AG10803 (cell line): Measurements from ENCODE around the gene MIER1.

ENCODE experiments used
- DNase-seq: peaks from one replicate; pipeline ENCODE4 v3.0.0; 2010; ENCODE audit warnings: low read depth
- H3K4me3 ChIP-seq: 2 replicates; pipeline ENCODE4 v1.5.1; 2011; ENCODE audit warnings: mild to moderate bottlenecking, low read length, control low read depth
- TF ChIP-seq, protein P1 (sequence below): conservative IDR thresholded peaks from 2 replicates; pipeline ENCODE4 v1.5.1; 2011; ENCODE audit warnings: mild to moderate bottlenecking, low read length, control low read depth, inconsistent platforms

Gene MIER1

DNA sequence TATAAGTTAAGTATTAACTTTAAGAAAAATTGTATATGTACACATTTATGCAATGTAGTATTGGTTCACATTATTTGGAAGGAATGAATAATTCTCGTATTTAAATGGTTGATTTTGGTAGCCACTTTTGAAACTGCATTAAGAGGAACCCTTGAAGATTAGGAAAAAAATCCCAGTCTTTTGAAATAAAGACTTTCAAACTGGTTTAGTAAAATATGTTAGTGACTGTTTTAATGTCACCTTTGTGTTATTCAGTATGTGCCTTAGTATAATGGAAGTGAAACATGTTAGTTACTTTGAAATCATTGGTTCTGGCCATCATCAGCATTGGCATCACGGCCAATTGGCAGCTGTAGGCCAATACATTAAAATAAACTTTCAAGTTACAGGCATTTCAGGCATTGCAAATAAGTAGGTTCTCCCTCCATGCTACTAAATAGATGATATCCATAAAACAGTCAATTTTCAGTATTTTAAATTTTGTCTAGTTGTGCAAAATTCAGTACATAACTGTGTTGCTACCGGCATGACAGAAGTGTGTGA lies 4.4 kb downstream of the MIER1 start:
- DNase-seq = no peak
- TF ChIP-seq, protein P1, sequence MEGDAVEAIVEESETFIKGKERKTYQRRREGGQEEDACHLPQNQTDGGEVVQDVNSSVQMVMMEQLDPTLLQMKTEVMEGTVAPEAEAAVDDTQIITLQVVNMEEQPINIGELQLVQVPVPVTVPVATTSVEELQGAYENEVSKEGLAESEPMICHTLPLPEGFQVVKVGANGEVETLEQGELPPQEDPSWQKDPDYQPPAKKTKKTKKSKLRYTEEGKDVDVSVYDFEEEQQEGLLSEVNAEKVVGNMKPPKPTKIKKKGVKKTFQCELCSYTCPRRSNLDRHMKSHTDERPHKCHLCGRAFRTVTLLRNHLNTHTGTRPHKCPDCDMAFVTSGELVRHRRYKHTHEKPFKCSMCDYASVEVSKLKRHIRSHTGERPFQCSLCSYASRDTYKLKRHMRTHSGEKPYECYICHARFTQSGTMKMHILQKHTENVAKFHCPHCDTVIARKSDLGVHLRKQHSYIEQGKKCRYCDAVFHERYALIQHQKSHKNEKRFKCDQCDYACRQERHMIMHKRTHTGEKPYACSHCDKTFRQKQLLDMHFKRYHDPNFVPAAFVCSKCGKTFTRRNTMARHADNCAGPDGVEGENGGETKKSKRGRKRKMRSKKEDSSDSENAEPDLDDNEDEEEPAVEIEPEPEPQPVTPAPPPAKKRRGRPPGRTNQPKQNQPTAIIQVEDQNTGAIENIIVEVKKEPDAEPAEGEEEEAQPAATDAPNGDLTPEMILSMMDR = no peak
- H3K4me3 ChIP-seq = peak overlapping the region; percentile 71

DNA sequence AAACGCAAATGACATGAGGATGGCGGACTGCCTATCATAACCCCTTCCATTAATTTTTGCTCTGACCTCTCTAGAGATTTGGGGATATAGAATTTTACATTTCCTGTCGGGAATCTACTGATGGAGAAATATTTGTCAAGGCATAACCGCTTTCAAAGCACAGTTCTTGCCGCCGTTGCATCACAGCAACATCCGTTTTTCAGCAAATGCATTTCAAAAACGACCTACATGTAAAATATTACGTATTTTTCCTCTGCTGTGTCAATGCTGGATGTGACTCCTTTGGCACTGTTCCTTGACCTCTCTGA lies 4.9 kb downstream of the MIER1 start:
- DNase-seq = no peak
- H3K4me3 ChIP-seq = peak overlapping the region; percentile 71
- TF ChIP-seq, protein P1 = no peak

DNA sequence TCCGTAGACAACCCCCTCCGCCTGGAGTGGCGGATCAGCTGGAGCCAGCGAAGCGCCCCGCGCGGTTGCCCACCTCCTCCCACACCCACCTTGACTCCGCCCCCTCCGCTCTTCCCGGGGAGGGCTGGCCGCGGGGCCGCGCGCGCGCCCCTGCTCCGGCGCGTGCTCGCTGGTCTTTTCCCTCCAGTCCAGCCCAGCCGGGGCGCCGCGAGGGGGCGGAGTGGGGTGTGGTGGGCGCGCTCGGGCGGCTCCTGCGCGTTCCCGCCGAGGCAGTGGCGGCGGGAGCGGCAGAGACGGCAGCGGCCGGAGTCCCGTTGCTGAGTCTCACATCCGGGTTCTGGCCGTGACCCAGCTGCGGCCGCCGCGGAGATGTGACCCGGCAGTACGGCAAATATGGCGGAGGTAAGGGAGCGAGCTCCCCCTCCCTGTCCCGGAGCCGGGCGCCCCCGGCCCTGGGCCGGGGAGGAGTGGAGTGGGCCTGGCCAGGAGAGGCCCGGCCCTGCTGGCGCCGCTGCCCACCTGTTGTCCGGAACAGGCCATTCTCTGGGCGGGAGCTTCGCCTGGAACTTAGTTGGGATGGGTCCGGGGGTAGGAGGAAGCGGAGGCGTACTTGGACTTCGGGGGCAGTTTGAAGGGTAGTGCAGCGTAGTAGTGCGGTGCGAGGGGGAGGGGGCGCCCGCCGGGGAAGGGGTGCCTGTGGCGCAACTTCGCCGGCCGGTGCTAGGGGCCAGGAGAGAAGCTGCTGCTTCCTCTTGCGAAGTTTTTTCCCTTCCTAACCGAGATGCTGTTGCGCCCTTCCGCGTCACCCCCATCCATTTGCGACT lies 5.4 kb downstream of the MIER1 start:
- TF ChIP-seq, protein P1 = no peak; the same call in 1 of the 2 replicates
- peak overlapping the region; percentile 76 for H3K4me3 ChIP-seq
- DNase-seq = peak; percentile 92

DNA sequence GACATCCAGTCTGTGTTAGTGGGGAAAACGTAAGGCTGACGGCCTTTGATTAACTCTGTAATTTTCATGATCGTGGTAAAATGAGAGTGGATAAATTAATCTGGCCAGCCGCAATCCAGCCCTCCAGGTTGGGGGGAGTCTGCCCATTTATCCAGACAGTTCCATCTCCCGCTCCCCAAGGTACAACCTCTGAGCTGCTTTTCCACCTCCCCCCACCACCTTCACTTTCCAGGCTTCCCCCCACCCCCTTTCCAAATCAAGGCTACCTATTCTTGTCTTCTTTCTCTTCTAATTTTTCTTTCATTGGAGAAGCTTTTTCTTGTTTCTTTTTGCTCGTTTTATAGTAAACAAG lies 6.0 kb downstream of the MIER1 start:
- peak overlapping the region; percentile 76 for H3K4me3 ChIP-seq
- no peak for DNase-seq
- TF ChIP-seq, protein P1 = no peak

DNA sequence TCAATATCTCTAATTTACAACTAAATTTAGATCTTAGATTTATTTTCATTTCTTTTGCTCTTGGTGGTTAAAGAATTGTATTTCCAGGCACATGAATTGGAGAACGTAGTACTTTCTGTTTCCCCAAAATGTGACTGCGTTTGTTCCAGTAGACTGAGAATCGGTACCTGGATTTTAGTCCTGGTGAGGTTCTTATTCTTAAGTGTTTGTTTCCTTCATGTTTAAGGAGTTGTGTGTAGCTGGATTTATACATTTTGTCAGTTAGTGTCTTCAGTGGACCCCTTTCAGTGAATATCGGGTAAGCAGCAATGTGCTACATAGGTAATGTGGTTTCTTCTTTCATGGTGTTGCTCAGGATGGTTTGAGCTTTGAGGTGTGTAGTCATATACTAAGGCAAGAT lies 6.8 kb downstream of the MIER1 start:
- TF ChIP-seq, protein P1 = no peak
- no peak for DNase-seq
- H3K4me3 ChIP-seq = peak overlapping the region; percentile 76

DNA sequence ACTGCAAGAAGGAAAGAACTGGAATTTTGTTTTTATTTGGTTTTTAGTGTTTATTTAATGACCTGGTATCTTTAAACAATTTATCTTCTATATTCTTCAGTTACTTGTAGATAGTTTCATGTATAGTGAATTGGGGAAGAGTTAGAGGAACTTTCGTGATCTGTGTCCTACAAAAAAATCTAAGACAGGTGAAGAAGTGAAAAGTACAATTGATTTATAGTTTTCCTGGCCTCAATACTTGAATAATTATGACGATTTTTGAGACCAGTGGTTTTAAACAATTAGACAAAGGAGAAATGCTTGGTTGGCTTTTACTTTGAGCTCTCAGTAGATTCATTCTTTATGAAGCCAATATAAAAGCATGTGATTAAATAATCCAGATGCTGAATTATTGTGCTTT lies 7.5 kb downstream of the MIER1 start:
- DNase-seq = no peak
- TF ChIP-seq, protein P1 = no peak
- H3K4me3 ChIP-seq = peak overlapping the region; percentile 76
